Measurements from ENCODE around the gene NHS. TPM values are rescaled to one million over a fixed set of nuclear protein-coding genes. Genes with fewer than 3 reads are reported as not detected.
A peak's percentile ranks its signal among the peaks of the same experiment; 100 is the strongest.

Gene NHS
- total RNA-seq, 4 donors from 2014 or later = 4.6 to 9.9 (median 7.2) TPM

- 35% methylated on average over 40 of the region's 45 CpGs for WGBS
- H3K27ac ChIP-seq = peak overlapping the region; percentile 90
- H3K4me3 ChIP-seq = peak overlapping the region; percentile 62
- peaks cover 10% of the 10 kb centered on the region for H3K4me1 ChIP-seq
- no peaks in the 10 kb centered on the region for H3K9me3 ChIP-seq
- H3K27me3 ChIP-seq = no peaks in the 10 kb centered on the region
- no peaks in the 10 kb centered on the region for H3K36me3 ChIP-seq
- no peak for DNase-seq (ENCODE audit: low spot score in 2 of 2)
- TF ChIP-seq POLR2AphosphoS5 (IDR thresholded peaks at IDR 0.05) (no peak), POLR2A (IDR thresholded peaks at IDR 0.05) (no peak), EP300 (IDR thresholded peaks at IDR 0.05) (no peak)
- TF ChIP-seq, protein P1, sequence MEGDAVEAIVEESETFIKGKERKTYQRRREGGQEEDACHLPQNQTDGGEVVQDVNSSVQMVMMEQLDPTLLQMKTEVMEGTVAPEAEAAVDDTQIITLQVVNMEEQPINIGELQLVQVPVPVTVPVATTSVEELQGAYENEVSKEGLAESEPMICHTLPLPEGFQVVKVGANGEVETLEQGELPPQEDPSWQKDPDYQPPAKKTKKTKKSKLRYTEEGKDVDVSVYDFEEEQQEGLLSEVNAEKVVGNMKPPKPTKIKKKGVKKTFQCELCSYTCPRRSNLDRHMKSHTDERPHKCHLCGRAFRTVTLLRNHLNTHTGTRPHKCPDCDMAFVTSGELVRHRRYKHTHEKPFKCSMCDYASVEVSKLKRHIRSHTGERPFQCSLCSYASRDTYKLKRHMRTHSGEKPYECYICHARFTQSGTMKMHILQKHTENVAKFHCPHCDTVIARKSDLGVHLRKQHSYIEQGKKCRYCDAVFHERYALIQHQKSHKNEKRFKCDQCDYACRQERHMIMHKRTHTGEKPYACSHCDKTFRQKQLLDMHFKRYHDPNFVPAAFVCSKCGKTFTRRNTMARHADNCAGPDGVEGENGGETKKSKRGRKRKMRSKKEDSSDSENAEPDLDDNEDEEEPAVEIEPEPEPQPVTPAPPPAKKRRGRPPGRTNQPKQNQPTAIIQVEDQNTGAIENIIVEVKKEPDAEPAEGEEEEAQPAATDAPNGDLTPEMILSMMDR (IDR thresholded peaks at IDR 0.05) = no peak
These were observed 363.1 kb downstream of the NHS start for GRCh38 chrX:17737986-17738713.

DNA sequence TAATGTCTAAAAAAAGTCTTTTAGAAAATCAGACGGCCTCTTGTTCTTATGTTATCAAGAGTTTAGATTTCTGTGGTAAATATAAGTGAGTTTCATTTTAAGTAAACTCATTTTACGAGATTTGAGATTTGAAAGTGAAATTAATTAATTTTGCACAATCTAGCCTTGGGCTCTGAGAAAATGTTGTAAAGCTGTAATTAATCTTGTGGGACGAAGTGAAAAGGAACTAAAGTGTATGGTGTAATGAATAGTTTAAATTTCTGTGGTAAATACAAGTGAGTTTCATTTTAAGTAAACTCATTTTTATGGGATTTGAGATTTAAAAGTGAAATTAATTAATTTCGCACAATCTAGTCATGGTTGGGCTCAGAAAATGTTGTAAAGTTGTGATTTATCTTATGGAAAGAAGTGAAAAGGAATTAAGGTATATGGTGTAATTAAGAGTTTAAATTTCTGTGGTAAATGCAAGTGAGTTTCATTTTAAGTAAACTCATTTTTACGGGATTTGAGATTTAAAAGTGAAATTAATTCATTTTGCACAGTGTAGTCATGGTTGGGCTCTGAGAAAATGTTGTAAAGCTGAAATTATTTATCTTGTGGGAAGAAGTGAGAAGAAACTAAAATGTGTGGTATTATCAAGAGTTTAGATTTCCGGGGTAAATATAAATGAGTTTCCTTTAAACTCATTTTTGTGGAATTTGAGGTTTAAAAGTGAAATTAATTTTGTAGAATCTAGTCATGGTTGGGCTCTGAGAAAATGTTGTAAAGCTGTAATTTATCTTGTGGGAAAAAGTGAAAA lies 363.9 kb downstream of the NHS start:
- Histone ChIP-seq H3K9me3 (no peaks in the 10 kb centered on the region), H3K27me3 (no peaks in the 10 kb centered on the region), H3K36me3 (no peaks in the 10 kb centered on the region), H3K4me1 (peaks cover 10% of the 10 kb centered on the region), H3K27ac (no peak overlapping the region), H3K4me3 (peak overlapping the region; percentile 62)
- TF ChIP-seq EP300 (IDR thresholded peaks at IDR 0.05) (no peak), POLR2A (IDR thresholded peaks at IDR 0.05) (no peak), POLR2AphosphoS5 (IDR thresholded peaks at IDR 0.05) (no peak)
- TF ChIP-seq, protein P1 (IDR thresholded peaks at IDR 0.05) = no peak
- DNase-seq (ENCODE audit: low spot score in 2 of 2) = no peak
- 46% methylated on average over 6 of the region's 6 CpGs for WGBS

DNA sequence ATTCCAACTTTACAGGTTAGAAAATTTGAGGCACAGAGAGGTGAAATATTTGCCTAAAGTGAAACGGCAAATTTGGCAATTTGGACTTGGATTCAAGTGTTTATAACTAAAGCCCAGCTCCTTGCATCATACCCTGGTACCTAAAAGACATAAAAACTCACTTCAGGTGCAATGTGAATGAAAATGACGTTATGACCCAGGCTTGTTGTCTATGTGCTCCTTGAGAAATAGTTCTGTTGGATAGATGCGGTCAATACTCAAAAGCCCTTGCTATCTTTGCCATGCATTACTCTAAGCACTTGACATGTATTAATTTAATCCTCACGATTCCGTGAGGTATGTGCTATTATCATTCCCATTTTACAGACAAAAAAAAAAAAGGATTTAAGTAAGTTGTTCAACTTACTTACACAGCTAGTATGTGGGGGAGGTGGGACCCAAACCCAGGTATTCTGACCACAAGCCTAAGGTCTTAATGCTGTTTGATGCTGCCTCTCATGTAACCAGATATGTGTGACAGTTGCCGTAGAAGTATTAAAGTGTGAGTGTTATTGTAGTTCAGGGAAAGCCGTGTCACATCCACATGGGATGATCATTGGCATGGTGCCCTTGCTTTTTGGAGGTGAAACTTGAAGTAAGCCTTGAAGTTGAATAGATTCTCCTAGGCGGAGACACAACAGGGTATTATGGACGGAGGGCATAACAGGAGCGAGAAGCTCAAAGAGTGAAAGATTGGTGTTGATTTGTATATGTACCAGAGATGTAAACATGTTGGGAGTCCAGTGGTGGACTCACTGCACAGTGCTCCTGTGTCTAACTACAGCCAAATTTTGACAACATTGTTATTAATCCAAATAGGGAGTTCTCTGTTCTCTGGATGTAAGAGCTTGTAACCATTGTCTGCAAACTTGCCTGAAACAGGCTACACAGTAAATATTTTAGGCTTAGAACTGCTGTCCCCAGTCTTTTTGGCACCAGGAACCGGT lies 365.4 kb downstream of the NHS start:
- no peak for DNase-seq (ENCODE audit: low spot score in 2 of 2)
- no peaks in the 10 kb centered on the region for H3K36me3 ChIP-seq
- no peaks in the 10 kb centered on the region for H3K27me3 ChIP-seq
- peaks cover 10% of the 10 kb centered on the region for H3K4me1 ChIP-seq
- H3K27ac ChIP-seq = no peak overlapping the region
- 77% methylated on average over 11 of the region's 11 CpGs for WGBS
- TF ChIP-seq, protein P1 (IDR thresholded peaks at IDR 0.05) = no peak
- TF ChIP-seq POLR2AphosphoS5 (IDR thresholded peaks at IDR 0.05) (no peak), POLR2A (IDR thresholded peaks at IDR 0.05) (no peak), EP300 (IDR thresholded peaks at IDR 0.05) (no peak)
- H3K4me3 ChIP-seq = no peak overlapping the region
- no peaks in the 10 kb centered on the region for H3K9me3 ChIP-seq

- DNase-seq (ENCODE audit: low spot score in 2 of 2) = no peak
- TF ChIP-seq POLR2AphosphoS5 (IDR thresholded peaks at IDR 0.05) (no peak), EP300 (IDR thresholded peaks at IDR 0.05) (no peak), POLR2A (IDR thresholded peaks at IDR 0.05) (no peak)
- TF ChIP-seq, protein P1 (IDR thresholded peaks at IDR 0.05) = no peak
- 70% methylated on average over 9 of the region's 9 CpGs for WGBS
These were observed 366.1 kb downstream of the NHS start for GRCh38 chrX:17741123-17741511.

More at GRCh38 chrX:17741123-17741511, 366.1 kb downstream of the NHS start:
- no peaks in the 10 kb centered on the region for H3K36me3 ChIP-seq
- no peaks in the 10 kb centered on the region for H3K9me3 ChIP-seq
- no peaks in the 10 kb centered on the region for H3K27me3 ChIP-seq
- no peak overlapping the region for H3K4me3 ChIP-seq
- no peak overlapping the region for H3K27ac ChIP-seq
- peaks cover 10% of the 10 kb centered on the region for H3K4me1 ChIP-seq
